A673 (cell line): ENCODE data around the gene GPR17. TPM values are rescaled to one million over a fixed set of nuclear protein-coding genes. Genes with fewer than 3 reads are reported as not detected.
A peak's percentile ranks its signal among the peaks of the same experiment; 100 is the strongest.

Experiments used
- BruUV-seq: library from RNA; stranded (reverse); fragments of 400-500 nt; replicated peaks from 2 replicates; lab custom pipeline; 2021; lab: Mats Ljungman, UMichigan
- CTCF ChIA-PET: fragments of 300-600 bp; sonication (Branson Sonifier 250); formaldehyde crosslinking; loops from one replicate; lab custom pipeline; 2022; ENCODE audit warnings: antibody characterized with exemption; lab: Charles Lee
- POLR2A ChIA-PET: fragments of 300-600 bp; sonication (Branson Sonifier 250); formaldehyde crosslinking; loops from one replicate; lab custom pipeline; 2022; ENCODE audit warnings: antibody characterized with exemption; ENCODE audit not compliant: low non-redundant PET; lab: Charles Lee
- DNase-seq: peaks from one replicate; pipeline ENCODE4 v3.0.0-alpha.2; 2015; ENCODE audit warnings: low spot score
- H3K27ac ChIP-seq: fragments of 200-600 bp; sonication (generic); 2 replicates; pipeline ENCODE4 v1.5.1; 2016; ENCODE audit warnings: mixed run types, low read depth, mild to moderate bottlenecking, mixed read lengths, antibody characterized with exemption, low read length; ENCODE audit not compliant: poor library complexity, severe bottlenecking
- H3K27me3 ChIP-seq: fragments of 200-600 bp; sonication (generic); replicated peaks from 2 replicates; pipeline ENCODE4 v1.6.1; 2017; ENCODE audit warnings: mixed run types, low read depth, mild to moderate bottlenecking, mixed read lengths, antibody characterized with exemption, low read length; ENCODE audit not compliant: insufficient read depth, poor library complexity
- H3K36me3 ChIP-seq: fragments of 200-600 bp; sonication (generic); 2 replicates; pipeline ENCODE4 v1.6.1; 2016; ENCODE audit warnings: mixed run types, mild to moderate bottlenecking, mixed read lengths, antibody characterized with exemption, low read length; ENCODE audit not compliant: insufficient read depth, poor library complexity, severe bottlenecking
- H3K4me1 ChIP-seq: fragments of 200-600 bp; sonication (generic); 2 replicates; pipeline ENCODE4 v1.6.1; 2017; ENCODE audit warnings: mixed run types, mild to moderate bottlenecking, mixed read lengths, antibody characterized with exemption, low read length; ENCODE audit not compliant: insufficient read depth, poor library complexity, severe bottlenecking
- H3K4me3 ChIP-seq: fragments of 200-600 bp; sonication (generic); 2 replicates; pipeline ENCODE4 v1.5.1; 2016; ENCODE audit warnings: low read depth, mixed run types, mild to moderate bottlenecking, mixed read lengths, low read length; ENCODE audit not compliant: poor library complexity, severe bottlenecking
- H3K9me3 ChIP-seq: fragments of 200-600 bp; sonication (generic); 2 replicates; pipeline ENCODE4 v1.6.1; 2016; ENCODE audit warnings: mixed run types, low read depth, mild to moderate bottlenecking, mixed read lengths, antibody characterized with exemption, low read length; ENCODE audit not compliant: poor library complexity, severe bottlenecking
- EZH2 ChIP-seq: fragments of 200-600 bp; sonication (generic); IDR thresholded peaks from 2 replicates; pipeline ENCODE4 v1.6.1; 2017; ENCODE audit warnings: borderline replicate concordance, low read depth, mild to moderate bottlenecking, mixed read lengths, antibody characterized with exemption, low read length; ENCODE audit not compliant: poor library complexity, severe bottlenecking
- intact Hi-C: fragments of 100-400 bp; cut with micrococcal nuclease; formaldehyde crosslinking; loops from one replicate; pipeline ENCODE4 v1.10.0; 2022; ENCODE audit not compliant: unreplicated experiment
- total RNA-seq: library from RNA; stranded (reverse); gene quantifications from 2 replicates; pipeline ENCODE4 v1.2.3, GENCODE V29; 2021
- TF ChIP-seq, protein P1 (sequence below): fragments of 300-800, 200-600 bp; sonication (generic); conservative IDR thresholded peaks from 2 replicates; pipeline ENCODE4 v1.5.1; 2017; ENCODE audit warnings: low read depth, mild to moderate bottlenecking, antibody characterized with exemption, low read length, moderate library complexity, mixed read lengths

Gene GPR17
- total RNA-seq, 1 experiment from 2014 or later: 0.45 TPM

DNA sequence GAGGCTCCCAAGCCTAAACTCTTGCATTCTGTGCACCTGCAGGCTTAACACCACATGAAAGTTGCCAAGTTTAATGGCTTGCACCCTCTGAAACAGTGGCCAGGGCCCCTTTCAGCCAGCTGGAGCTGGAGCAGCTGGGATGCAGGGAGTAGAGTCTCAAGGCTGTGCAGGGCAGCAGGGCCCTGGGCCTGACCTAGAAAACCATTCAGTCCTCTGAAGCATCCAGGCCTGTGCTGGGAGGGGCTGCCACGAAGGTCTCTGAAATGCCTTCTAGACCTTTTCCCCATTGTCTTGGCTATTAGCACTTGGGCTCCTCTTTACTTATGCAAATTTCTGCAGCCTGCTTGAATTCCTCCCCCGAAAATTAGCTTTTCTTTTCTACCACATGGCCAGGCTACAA, 44.7 kb downstream of the GPR17 start:
- Histone ChIP-seq H3K27me3 (no peaks in the 10 kb centered on the region), H3K27ac (no peak overlapping the region), H3K36me3 (no peaks in the 10 kb centered on the region), H3K4me3 (no peak overlapping the region), H3K9me3 (peaks cover 17% of the 10 kb centered on the region), H3K4me1 (peaks cover 4% of the 10 kb centered on the region)
- intact Hi-C loops: no loop called here
- no TSS peak for BruUV-seq
- TF ChIP-seq, protein P1, sequence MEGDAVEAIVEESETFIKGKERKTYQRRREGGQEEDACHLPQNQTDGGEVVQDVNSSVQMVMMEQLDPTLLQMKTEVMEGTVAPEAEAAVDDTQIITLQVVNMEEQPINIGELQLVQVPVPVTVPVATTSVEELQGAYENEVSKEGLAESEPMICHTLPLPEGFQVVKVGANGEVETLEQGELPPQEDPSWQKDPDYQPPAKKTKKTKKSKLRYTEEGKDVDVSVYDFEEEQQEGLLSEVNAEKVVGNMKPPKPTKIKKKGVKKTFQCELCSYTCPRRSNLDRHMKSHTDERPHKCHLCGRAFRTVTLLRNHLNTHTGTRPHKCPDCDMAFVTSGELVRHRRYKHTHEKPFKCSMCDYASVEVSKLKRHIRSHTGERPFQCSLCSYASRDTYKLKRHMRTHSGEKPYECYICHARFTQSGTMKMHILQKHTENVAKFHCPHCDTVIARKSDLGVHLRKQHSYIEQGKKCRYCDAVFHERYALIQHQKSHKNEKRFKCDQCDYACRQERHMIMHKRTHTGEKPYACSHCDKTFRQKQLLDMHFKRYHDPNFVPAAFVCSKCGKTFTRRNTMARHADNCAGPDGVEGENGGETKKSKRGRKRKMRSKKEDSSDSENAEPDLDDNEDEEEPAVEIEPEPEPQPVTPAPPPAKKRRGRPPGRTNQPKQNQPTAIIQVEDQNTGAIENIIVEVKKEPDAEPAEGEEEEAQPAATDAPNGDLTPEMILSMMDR: no peak
- no peak for TF ChIP-seq EZH2
- DNase-seq: no peak
- ChIA-PET POLR2A (no interaction called here), CTCF (no interaction called here)

DNA sequence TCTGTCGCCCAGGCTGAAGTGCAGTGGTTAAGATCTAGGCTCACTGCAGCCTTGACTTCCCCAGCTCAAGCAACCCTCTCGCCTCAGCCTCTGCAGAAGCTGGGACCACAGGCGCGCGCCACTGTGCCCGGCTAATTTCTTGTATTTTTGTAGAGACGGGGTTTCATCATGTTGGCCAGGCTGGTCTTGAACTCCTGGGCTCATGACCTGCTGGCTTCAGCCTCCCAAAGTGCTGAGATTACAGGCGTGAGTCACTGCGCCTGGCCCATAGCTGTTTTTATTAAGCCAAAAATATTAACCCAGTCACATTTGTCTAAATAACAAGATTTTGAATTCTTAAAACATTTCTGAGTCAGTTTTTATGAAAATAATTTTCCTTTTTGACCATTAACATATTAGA, 49.0 kb downstream of the GPR17 start:
- no peak for DNase-seq
- Histone ChIP-seq H3K36me3 (no peaks in the 10 kb centered on the region), H3K4me1 (no peaks in the 10 kb centered on the region), H3K4me3 (no peak overlapping the region), H3K9me3 (peaks cover 7% of the 10 kb centered on the region), H3K27me3 (no peaks in the 10 kb centered on the region), H3K27ac (no peak overlapping the region)
- CTCF ChIA-PET: no interaction called here
- intact Hi-C loops: no loop called here
- no peak for TF ChIP-seq EZH2
- TF ChIP-seq, protein P1: no peak
- POLR2A ChIA-PET: interaction anchor here (0.8 kb wide), 1 partner anchor 163 kb away, joined by 16 read pairs; no protein-coding TSS in a partner anchor
- BruUV-seq: no TSS peak

DNA sequence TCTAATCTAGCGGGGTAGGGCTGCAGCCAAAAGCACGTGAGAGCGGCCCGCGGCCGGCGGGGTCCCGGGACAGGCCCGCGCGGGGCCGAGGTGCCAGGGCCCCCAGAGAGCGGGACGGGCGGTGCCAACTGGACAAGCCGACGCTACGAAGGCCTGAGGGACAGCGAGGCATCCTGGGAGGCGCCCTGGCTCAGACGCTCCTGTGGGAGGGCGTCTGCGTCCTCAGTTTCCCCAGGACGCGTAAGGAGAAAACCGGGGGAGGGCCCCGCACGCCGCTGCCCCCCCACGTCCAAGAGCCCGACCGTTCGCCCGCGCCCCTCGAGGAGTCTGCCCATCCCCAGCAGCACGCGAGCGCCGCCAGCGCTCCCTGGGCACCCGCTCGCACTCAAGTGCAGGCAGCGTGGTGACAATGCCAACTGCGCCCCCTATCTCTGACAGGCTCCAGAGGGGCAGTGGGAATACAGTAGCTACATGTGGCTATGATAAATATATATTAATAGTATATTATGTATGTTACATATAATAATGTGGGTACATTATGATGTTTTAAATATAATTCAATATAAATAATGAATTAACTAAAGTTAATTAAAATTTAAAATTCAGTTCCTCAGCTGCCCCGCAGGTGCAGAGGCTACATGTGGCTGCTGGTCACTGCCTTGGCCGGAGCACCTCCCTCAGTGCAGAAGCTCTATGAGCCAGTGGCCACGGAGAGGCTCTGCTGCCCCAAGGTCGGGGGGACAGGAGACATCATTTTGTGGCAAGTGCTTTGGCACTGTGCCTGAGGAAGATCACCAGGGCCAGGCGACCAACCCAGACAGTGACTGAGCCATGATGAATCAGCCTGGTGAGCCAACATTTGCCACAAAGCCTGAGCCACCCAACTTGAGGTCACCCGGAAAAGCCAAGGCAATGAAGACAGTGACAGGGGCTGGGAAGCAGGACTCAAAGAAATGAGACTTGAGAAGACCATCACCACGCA, 49.8 kb downstream of the GPR17 start:
- DNase-seq: peak; percentile 60
- Histone ChIP-seq H3K4me3 (peak overlapping the region; percentile 12), H3K27me3 (no peaks in the 10 kb centered on the region), H3K27ac (no peak overlapping the region), H3K36me3 (no peaks in the 10 kb centered on the region), H3K4me1 (peaks cover 3% of the 10 kb centered on the region), H3K9me3 (no peaks in the 10 kb centered on the region)
- intact Hi-C loops: no loop called here
- no peak for TF ChIP-seq EZH2
- TF ChIP-seq, protein P1: peak; percentile 59
- no TSS peak for BruUV-seq
- ChIA-PET POLR2A (interaction anchor here (0.5 kb wide), 1 partner anchor 113 kb away, joined by 13 read pairs; no protein-coding TSS in a partner anchor), CTCF (interaction anchor here (1.1 kb wide), 1 partner anchor 105 kb away, joined by 6 read pairs; no protein-coding TSS in a partner anchor)
